ENCODE measurements around the gene CASP8AP2. TPM values are rescaled to one million over a fixed set of nuclear protein-coding genes. Genes with fewer than 3 reads are reported as not detected.

Gene CASP8AP2
- polyA plus RNA-seq, 3 donors = 3.5 to 10.5 (median 7.4) TPM

- Mint-ChIP-seq H3K27me3 (ENCODE audit: low read depth in 3 of 3) (peaks cover 0 to 2% (median 0%) of the 10 kb centered on the region in 3 donors), H3K4me3 (no peak overlapping the region), H3K4me1 (peaks cover 8% of the 10 kb centered on the region), H3K9me3 (no peaks in the 10 kb centered on the region), H3K36me3 (peaks cover 63 to 94% of the 10 kb centered on the region in 2 donors), H3K27ac (peak overlapping the region in 3 of 7 donors; percentile 6 to 55 (median 34))
- intact Hi-C loops (cut with micrococcal nuclease) = no loop called here
- Histone ChIP-seq H3K36me3 (replicated peaks in 1 of 2; ENCODE audit: control insufficient read depth in 1 of 2, insufficient read depth in 2 of 2, low read length in 2 of 2) (peaks cover 54 to 88% of the 10 kb centered on the region in 2 donors), H3K9me3 (replicated peaks in 1 of 2; ENCODE audit: control insufficient read depth in 1 of 2, insufficient read depth in 1 of 2, low read length in 2 of 2) (no peaks in the 10 kb centered on the region), H3K27me3 (ENCODE audit: control insufficient read depth in 2 of 2, insufficient read depth in 2 of 2, low read length in 2 of 2) (no peaks in the 10 kb centered on the region), H3K79me2 (ENCODE audit: insufficient read depth, low read length) (no peaks in the 10 kb centered on the region), H3K4me2 (replicated peaks; ENCODE audit: extremely low read depth, low read length, poor library complexity, severe bottlenecking) (no peak overlapping the region), H3K9ac (ENCODE audit: insufficient read depth, low read length, poor library complexity, severe bottlenecking) (no peak overlapping the region), H2AFZ (ENCODE audit: insufficient read depth, low read depth, low read length, poor library complexity, severe bottlenecking) (no peak overlapping the region), H4K20me1 (ENCODE audit: insufficient read depth, low read length) (no peaks in the 10 kb centered on the region), H3K4me1 (ENCODE audit: control insufficient read depth in 1 of 2, insufficient read depth in 2 of 2, low read length in 2 of 2) (peaks cover 4 to 6% of the 10 kb centered on the region in 2 donors), H3K4me3 (replicated peaks in 1 of 3; ENCODE audit: low read depth in 2 of 3, low read length in 3 of 3) (no peak overlapping the region), H3K27ac (ENCODE audit: low read depth in 1 of 2, low read length in 2 of 2) (peak overlapping the region in 1 of 2 donors; percentile 16)
- WGBS (ENCODE audit: insufficient coverage) = 80% methylated on average over 1 of the region's 4 CpGs
- TF ChIP-seq CTCF (IDR thresholded peaks at IDR 0.05) = no peak
- DNase-seq = no peak
Measured at GRCh38 chr6:89859744-89860143, 30.1 kb downstream of the CASP8AP2 start.

- Histone ChIP-seq H3K36me3 (replicated peaks in 1 of 2; ENCODE audit: control insufficient read depth in 1 of 2, insufficient read depth in 2 of 2, low read length in 2 of 2) (peaks cover 40 to 84% of the 10 kb centered on the region in 2 donors), H3K27me3 (ENCODE audit: control insufficient read depth in 2 of 2, insufficient read depth in 2 of 2, low read length in 2 of 2) (no peaks in the 10 kb centered on the region), H3K9me3 (replicated peaks in 1 of 2; ENCODE audit: control insufficient read depth in 1 of 2, insufficient read depth in 1 of 2, low read length in 2 of 2) (no peaks in the 10 kb centered on the region), H3K4me3 (replicated peaks in 1 of 3; ENCODE audit: low read depth in 2 of 3, low read length in 3 of 3) (no peak overlapping the region), H3K4me2 (replicated peaks; ENCODE audit: extremely low read depth, low read length, poor library complexity, severe bottlenecking) (no peak overlapping the region), H2AFZ (ENCODE audit: insufficient read depth, low read depth, low read length, poor library complexity, severe bottlenecking) (no peak overlapping the region), H3K27ac (ENCODE audit: low read depth in 1 of 2, low read length in 2 of 2) (no peak overlapping the region), H3K9ac (ENCODE audit: insufficient read depth, low read length, poor library complexity, severe bottlenecking) (no peak overlapping the region), H3K4me1 (ENCODE audit: control insufficient read depth in 1 of 2, insufficient read depth in 2 of 2, low read length in 2 of 2) (peaks cover 4 to 6% of the 10 kb centered on the region in 2 donors), H4K20me1 (ENCODE audit: insufficient read depth, low read length) (no peaks in the 10 kb centered on the region), H3K79me2 (ENCODE audit: insufficient read depth, low read length) (no peaks in the 10 kb centered on the region)
- H3K27ac Mint-ChIP-seq = peak overlapping the region in 1 of 7 donors; percentile 38
- 100% methylated on average over 4 of the region's 5 CpGs for WGBS (ENCODE audit: insufficient coverage)
- H3K4me3 Mint-ChIP-seq = no peak overlapping the region
- peaks cover 0 to 4% (median 0%) of the 10 kb centered on the region in 7 donors for H3K9me3 Mint-ChIP-seq
- peaks cover 0 to 2% (median 0%) of the 10 kb centered on the region in 3 donors for H3K27me3 Mint-ChIP-seq (ENCODE audit: low read depth in 3 of 3)
- DNase-seq = no peak
- H3K4me1 Mint-ChIP-seq = peaks cover 8% of the 10 kb centered on the region
- H3K36me3 Mint-ChIP-seq = peaks cover 55 to 91% of the 10 kb centered on the region in 2 donors
- no peak for TF ChIP-seq CTCF (IDR thresholded peaks at IDR 0.05)
- intact Hi-C loops (cut with micrococcal nuclease) = no loop called here
Measured at GRCh38 chr6:89862273-89862672, 32.6 kb downstream of the CASP8AP2 start.
